H1 (cell line): ENCODE data around the gene IFT122. TPM values are rescaled to one million over a fixed set of nuclear protein-coding genes. Genes with fewer than 3 reads are reported as not detected.

Experiments used
- CTCF ChIA-PET: fragments of 300-600 bp; sonication (Branson Sonifier 250); formaldehyde crosslinking; loops from one replicate; lab custom pipeline; 2021; ENCODE audit not compliant: partially characterized antibody; lab: Charles Lee
- POLR2A ChIA-PET: fragments of 300-600 bp; sonication (Branson Sonifier 250); formaldehyde crosslinking; loops from one replicate; lab custom pipeline; 2021; ENCODE audit warnings: inconsistent platforms; ENCODE audit not compliant: partially characterized antibody; lab: Charles Lee
- DNase-seq, 2 experiments: peaks; one replicate each; pipeline versions ENCODE4 v3.0.0 to v3.0.0-alpha.2; 2010 to 2022; ENCODE audit warnings: low spot score in 2 of 2, low read depth in 1 of 2, mixed read lengths in 1 of 2
- FAIRE-seq: peaks from 2 replicates; lab custom pipeline; 2011; peaks lifted over from hg19 to GRCh38; lab: Jason Lieb, UNC
- H2AFZ ChIP-seq: 2 replicates; pipeline ENCODE4 v1.8.1; 2012; ENCODE audit warnings: low read length, inconsistent platforms
- H2AK5ac ChIP-seq: 2 replicates; pipeline ENCODE4 v1.6.1; 2013; ENCODE audit warnings: low read depth, low read length
- H2BK120ac ChIP-seq: replicated peaks from 2 replicates; pipeline ENCODE3; 2013; ENCODE audit warnings: low read depth, low read length, inconsistent platforms
- H2BK12ac ChIP-seq: 2 replicates; pipeline ENCODE4 v1.6.1; 2013; ENCODE audit warnings: low read depth, low read length
- H2BK15ac ChIP-seq: 2 replicates; pipeline ENCODE4 v1.6.1; 2013; ENCODE audit warnings: low read length
- H2BK20ac ChIP-seq: 2 replicates; pipeline ENCODE4 v1.6.1; 2013; ENCODE audit warnings: low read length
- H2BK5ac ChIP-seq: 2 replicates; pipeline ENCODE4 v1.6.1; 2013; ENCODE audit warnings: low read depth, low read length
- H3K14ac ChIP-seq: 2 replicates; pipeline ENCODE4 v1.6.1; 2013; ENCODE audit warnings: inconsistent platforms; ENCODE audit not compliant: insufficient read length
- H3K18ac ChIP-seq: 2 replicates; pipeline ENCODE4 v1.6.1; 2013; ENCODE audit warnings: low read length; ENCODE audit errors: extremely low read depth
- H3K23ac ChIP-seq: 2 replicates; pipeline ENCODE4 v1.6.1; 2013; ENCODE audit warnings: inconsistent platforms; ENCODE audit not compliant: insufficient read length
- H3K23me2 ChIP-seq: 2 replicates; pipeline ENCODE4 v1.6.1; 2013; ENCODE audit warnings: low read depth, low read length
- H3K27ac ChIP-seq: 2 replicates; pipeline ENCODE4 v1.6.1; 2011; ENCODE audit warnings: low read depth, low read length, inconsistent platforms
- H3K27me3 ChIP-seq, 4 experiments: replicated peaks in 1 of 4; 1 replicate in 1 of 4; 2 replicates in 3 of 4; pipeline versions ENCODE4 v1.6.1 to v1.8.1; 2011 to 2013; ENCODE audit warnings: low read length in 3 of 4, mild to moderate bottlenecking in 3 of 4, inconsistent platforms in 2 of 4, mixed read lengths in 2 of 4, moderate library complexity in 1 of 4; ENCODE audit not compliant: control insufficient read depth in 3 of 4, insufficient read depth in 3 of 4; ENCODE audit errors: extremely low read depth in 1 of 4
- H3K36me3 ChIP-seq, 4 experiments: 2 replicates each; pipeline versions ENCODE4 v1.6.1 to v1.8.1; 2011 to 2013; ENCODE audit warnings: mild to moderate bottlenecking in 4 of 4, low read length in 3 of 4, moderate library complexity in 2 of 4, control low read depth in 1 of 4, inconsistent platforms in 1 of 4; ENCODE audit not compliant: insufficient read depth in 4 of 4, control insufficient read depth in 2 of 4
- H3K4ac ChIP-seq: replicated peaks from 2 replicates; pipeline ENCODE3; 2013; ENCODE audit warnings: low read length, low read depth, mixed read lengths, inconsistent platforms; ENCODE audit not compliant: insufficient read length
- H3K4me1 ChIP-seq, 4 experiments: replicated peaks in 1 of 4; 1 replicate in 1 of 4; 2 replicates in 3 of 4; pipeline versions ENCODE4 v1.6.1 to v1.8.1; 2011 to 2013; ENCODE audit warnings: low read length in 3 of 4, inconsistent platforms in 2 of 4, mixed read lengths in 1 of 4; ENCODE audit not compliant: insufficient read depth in 4 of 4, control insufficient read depth in 3 of 4
- H3K4me2 ChIP-seq, 2 experiments: 2 replicates each; pipeline versions ENCODE4 v1.6.1 to v1.8.1; 2011 to 2013; ENCODE audit warnings: low read depth in 2 of 2, low read length in 2 of 2, control low read depth in 1 of 2, inconsistent platforms in 1 of 2, mild to moderate bottlenecking in 1 of 2; ENCODE audit not compliant: insufficient read depth in 1 of 2
- H3K4me3 ChIP-seq, 4 experiments: fragments of 200-600, 300-600 bp in 1 of 4; sonication (generic), shearing (Covaris generic), sonication (Bioruptor Twin) in 1 of 4; 2 replicates each; pipeline versions ENCODE4 v1.5.1 to v1.8.1; 2011 to 2016; ENCODE audit warnings: low read length in 4 of 4, low read depth in 3 of 4, control low read depth in 2 of 4, inconsistent platforms in 2 of 4, mild to moderate bottlenecking in 2 of 4, mixed read lengths in 1 of 4, moderate library complexity in 1 of 4; ENCODE audit not compliant: insufficient read depth in 2 of 4; ENCODE audit errors: extremely low read depth in 1 of 4
- H3K56ac ChIP-seq: replicated peaks from 2 replicates; pipeline ENCODE3; 2013; ENCODE audit warnings: low read depth, mild to moderate bottlenecking, mixed read lengths, low read length, inconsistent platforms; ENCODE audit not compliant: insufficient read length
- H3K79me1 ChIP-seq: 2 replicates; pipeline ENCODE4 v1.6.1; 2013; ENCODE audit warnings: low read depth, low read length, control low read depth
- H3K79me2 ChIP-seq, 2 experiments: 2 replicates each; pipeline versions ENCODE4 v1.6.1 to v1.8.1; 2012 to 2013; ENCODE audit warnings: low read length in 2 of 2, mild to moderate bottlenecking in 2 of 2, inconsistent platforms in 1 of 2; ENCODE audit not compliant: insufficient read depth in 2 of 2, control insufficient read depth in 1 of 2
- H3K9ac ChIP-seq, 4 experiments: replicated peaks in 1 of 4; 1 replicate in 1 of 4; 2 replicates in 3 of 4; pipeline versions ENCODE4 v1.6.1 to v1.8.1; 2011 to 2013; ENCODE audit warnings: low read depth in 3 of 4, low read length in 3 of 4, control low read depth in 2 of 4, mild to moderate bottlenecking in 2 of 4, moderate library complexity in 2 of 4, inconsistent platforms in 1 of 4; ENCODE audit errors: extremely low read depth in 1 of 4
- H3K9me3 ChIP-seq, 2 experiments: 2 replicates each; pipeline versions ENCODE4 v1.6.1 to v1.8.1; 2012 to 2013; ENCODE audit warnings: mild to moderate bottlenecking in 2 of 2, moderate library complexity in 2 of 2, control low read depth in 1 of 2, inconsistent platforms in 1 of 2, low read depth in 1 of 2, low read length in 1 of 2, mixed read lengths in 1 of 2; ENCODE audit not compliant: insufficient read depth in 2 of 2
- H4K20me1 ChIP-seq, 2 experiments: replicated peaks in 1 of 2; 2 replicates each; pipeline versions ENCODE3 to v1.8.1; 2011 to 2013; ENCODE audit warnings: inconsistent platforms in 2 of 2, low read length in 2 of 2, mild to moderate bottlenecking in 1 of 2; ENCODE audit not compliant: insufficient read depth in 2 of 2, control insufficient read depth in 1 of 2
- H4K5ac ChIP-seq: 2 replicates; pipeline ENCODE4 v1.6.1; 2013; ENCODE audit warnings: low read length, low read depth, mixed read lengths, inconsistent platforms; ENCODE audit not compliant: insufficient read length
- H4K8ac ChIP-seq: 2 replicates; pipeline ENCODE4 v1.8.0; 2013; ENCODE audit warnings: mild to moderate bottlenecking, moderate library complexity, low read length, inconsistent platforms; ENCODE audit not compliant: insufficient read depth; ENCODE audit errors: extremely low read depth
- H4K91ac ChIP-seq: replicated peaks from 2 replicates; pipeline ENCODE3; 2013; ENCODE audit warnings: low read length, mixed read lengths, inconsistent platforms; ENCODE audit not compliant: insufficient read length
- BRCA1 ChIP-seq: IDR thresholded peaks from 2 replicates; pipeline ENCODE4 v1.6.1; 2012; ENCODE audit warnings: low read depth, low read length, improper control_type of control experiment
- RFX5 ChIP-seq: IDR thresholded peaks from 2 replicates; pipeline ENCODE4 v1.6.1; 2011; ENCODE audit warnings: low read depth, low read length, improper control_type of control experiment, borderline replicate concordance
- SP1 ChIP-seq: IDR thresholded peaks from 2 replicates; pipeline ENCODE4 v1.6.1; 2011; ENCODE audit warnings: low read depth, low read length
- TAF7 ChIP-seq: optimal IDR thresholded peaks from 2 replicates; pipeline ENCODE3; 2011; ENCODE audit warnings: low read depth, mild to moderate bottlenecking, inconsistent platforms, low read length, moderate library complexity, borderline replicate concordance
- WGBS, 2 experiments: shearing (Covaris generic) in 1 of 2; methylation state at CpG; one replicate each; pipeline versions ENCODE4 v1.1.6 to v1.1.7; 2013 to 2015; ENCODE audit warnings: low lambda C conversion rate in 2 of 2, mixed read lengths in 2 of 2, inconsistent platforms in 1 of 2, low coverage in 1 of 2, missing lambda C conversion rate in 1 of 2; ENCODE audit not compliant: insufficient replicate concordance in 2 of 2, insufficient coverage in 1 of 2, insufficient read length in 1 of 2; ENCODE audit errors: extremely low coverage in 1 of 2, missing lambda C conversion rate in 1 of 2; 5-methylcytosine and 5-hydroxymethylcytosine counted together
- polyA plus RNA-seq, 7 experiments: library from polyadenylated mRNA; depleted of rRNA in 3 of 7; stranded (reverse) in 5 of 7; unstranded in 2 of 7; fragments of >200 nt in 5 of 7; fragments of 200-250 nt in 2 of 7; gene quantifications; 1 replicate in 5 of 7; 2 replicates in 1 of 7; 4 replicates in 1 of 7; pipeline versions ENCODE4 v1.2.1 to v1.2.3, GENCODE V29; 2011 to 2013; ENCODE audit warnings: missing spikeins in 2 of 7, mixed read lengths in 2 of 7
- total RNA-seq: library from RNA; stranded (reverse); fragmentation: NEBNext Ultra II Directional; extraction: Animal tissue kit (Norgen Biotek cat#: 25700); gene quantifications from 2 replicates; pipeline ENCODE4 v1.2.1, GENCODE V29; 2021
- TF ChIP-seq, protein P1 (sequence below): IDR thresholded peaks from 2 replicates; pipeline ENCODE4 v1.6.1; 2012; ENCODE audit warnings: inconsistent platforms

Gene IFT122
- total and polyA plus RNA-seq, 2 of the 8 experiments (the other 6 are each of a cell fraction or from before 2014, with no cell fraction given): 23.7 to 25.1 TPM

DNA sequence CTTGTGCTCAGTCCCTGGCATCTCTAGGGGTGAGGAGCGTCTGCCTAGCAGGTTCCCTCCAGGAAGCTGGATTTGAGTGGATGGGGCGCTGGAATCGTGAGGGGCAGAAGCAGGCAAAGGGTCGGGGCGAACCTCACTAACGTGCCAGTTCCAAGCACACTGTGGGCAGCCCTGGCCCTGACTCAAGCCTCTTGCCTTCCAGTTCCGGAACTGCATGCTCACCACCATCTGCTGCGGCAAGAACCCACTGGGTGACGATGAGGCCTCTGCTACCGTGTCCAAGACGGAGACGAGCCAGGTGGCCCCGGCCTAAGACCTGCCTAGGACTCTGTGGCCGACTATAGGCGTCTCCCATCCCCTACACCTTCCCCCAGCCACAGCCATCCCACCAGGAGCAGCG lies 93.4 kb downstream of the IFT122 start:
- Histone ChIP-seq H3K23ac (no peak overlapping the region), H3K9me3 (no peaks in the 10 kb centered on the region), H3K79me2 (no peaks in the 10 kb centered on the region), H2AFZ (no peak overlapping the region), H3K4me2 (no peak overlapping the region), H2BK20ac (no peak overlapping the region), H3K9ac (no peak overlapping the region), H3K27ac (no peak overlapping the region), H4K5ac (no peak overlapping the region), H2BK12ac (0 out of 2 replicates have a peak overlapping the region, but pooled peaks have one; percentile 63), H4K20me1 (no peaks in the 10 kb centered on the region), H3K4me1 (peaks cover 3 to 12% (median 7%) of the 10 kb centered on the region in 4 experiments; a peak in 6 of 7 replicates), H2AK5ac (no peak overlapping the region), H3K18ac (no peak overlapping the region), H3K23me2 (peaks cover 2% of the 10 kb centered on the region; the same call in 1 of the 2 replicates), H2BK5ac (no peak overlapping the region), H3K79me1 (no peaks in the 10 kb centered on the region), H3K36me3 (no peaks in the 10 kb centered on the region), H3K56ac (no peak overlapping the region), H3K27me3 (no peaks in the 10 kb centered on the region), H4K8ac (no peak overlapping the region; the same call in 1 of the 2 replicates), H2BK15ac (no peak overlapping the region), H3K4me3 (no peak overlapping the region), H3K4ac (no peak overlapping the region), H4K91ac (peak overlapping the region; percentile 5), H2BK120ac (no peak overlapping the region), H3K14ac (no peak overlapping the region)
- DNase-seq (no peak), FAIRE-seq (no peak)
- WGBS, 2 experiments: 91% methylated on average over 16 of the region's 16 CpGs; no CpG with 5 or more reads in 1 of the 2 experiments
- no peak for TF ChIP-seq TAF7
- TF ChIP-seq RFX5: no peak
- TF ChIP-seq, protein P1, sequence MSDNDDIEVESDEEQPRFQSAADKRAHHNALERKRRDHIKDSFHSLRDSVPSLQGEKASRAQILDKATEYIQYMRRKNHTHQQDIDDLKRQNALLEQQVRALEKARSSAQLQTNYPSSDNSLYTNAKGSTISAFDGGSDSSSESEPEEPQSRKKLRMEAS: no peak
- no peak for TF ChIP-seq BRCA1
- no peak for TF ChIP-seq SP1
- ChIA-PET CTCF (interaction anchor here (0.7 to 2.4 kb wide), 2 partner anchors 10 to 92 kb away, joined by 3 to 5 read pairs; no protein-coding TSS in a partner anchor), POLR2A (interaction anchor here (0.6 kb wide), 1 partner anchor 1440 kb away, joined by 4 read pairs; no protein-coding TSS in a partner anchor)
